HL-60 (cell line): ENCODE data around the gene CPTP.

Source experiments
- POLR2AphosphoS5 ChIP-seq: IDR thresholded peaks from 2 replicates; pipeline ENCODE4 v1.6.1; 2012; ENCODE audit warnings: low read depth
- SPI1 ChIP-seq: IDR thresholded peaks from 2 replicates; pipeline ENCODE4 v1.6.1; 2012; ENCODE audit warnings: low read depth, mild to moderate bottlenecking, borderline replicate concordance
- TF ChIP-seq, protein P1 (sequence below): IDR thresholded peaks from one replicate; pipeline ENCODE4 v1.5.1; 2011; ENCODE audit warnings: low read length, control low read depth, inconsistent platforms; ENCODE audit not compliant: insufficient read depth
- TF ChIP-seq, protein P2 (sequence below): IDR thresholded peaks from 2 replicates; pipeline ENCODE4 v1.6.1; 2012; ENCODE audit warnings: low read depth; ENCODE audit not compliant: insufficient replicate concordance

DNA sequence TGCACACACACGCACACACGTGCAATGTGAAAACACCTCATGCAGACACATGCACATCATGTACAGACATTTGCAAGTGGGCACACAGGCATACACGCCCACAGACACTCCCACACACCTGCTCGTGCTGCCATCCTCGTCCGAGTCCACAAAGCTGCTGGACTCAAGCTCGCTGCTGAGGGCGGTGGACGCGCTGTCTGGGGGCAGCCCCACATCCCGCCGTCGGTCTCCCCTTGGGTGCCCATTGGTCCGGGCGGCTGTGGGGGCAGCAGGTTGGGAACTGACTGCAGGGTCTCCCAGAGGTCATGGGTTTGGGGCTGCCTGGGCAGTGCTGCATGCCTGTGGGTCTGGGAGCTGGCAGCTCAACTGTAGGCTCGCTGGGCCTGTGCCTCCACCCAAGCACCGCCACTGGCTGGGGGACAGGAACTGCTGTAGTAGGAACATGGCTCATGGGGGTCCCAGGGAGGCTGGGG lies 17.0 kb downstream of the CPTP start:
- TF ChIP-seq, protein P1, sequence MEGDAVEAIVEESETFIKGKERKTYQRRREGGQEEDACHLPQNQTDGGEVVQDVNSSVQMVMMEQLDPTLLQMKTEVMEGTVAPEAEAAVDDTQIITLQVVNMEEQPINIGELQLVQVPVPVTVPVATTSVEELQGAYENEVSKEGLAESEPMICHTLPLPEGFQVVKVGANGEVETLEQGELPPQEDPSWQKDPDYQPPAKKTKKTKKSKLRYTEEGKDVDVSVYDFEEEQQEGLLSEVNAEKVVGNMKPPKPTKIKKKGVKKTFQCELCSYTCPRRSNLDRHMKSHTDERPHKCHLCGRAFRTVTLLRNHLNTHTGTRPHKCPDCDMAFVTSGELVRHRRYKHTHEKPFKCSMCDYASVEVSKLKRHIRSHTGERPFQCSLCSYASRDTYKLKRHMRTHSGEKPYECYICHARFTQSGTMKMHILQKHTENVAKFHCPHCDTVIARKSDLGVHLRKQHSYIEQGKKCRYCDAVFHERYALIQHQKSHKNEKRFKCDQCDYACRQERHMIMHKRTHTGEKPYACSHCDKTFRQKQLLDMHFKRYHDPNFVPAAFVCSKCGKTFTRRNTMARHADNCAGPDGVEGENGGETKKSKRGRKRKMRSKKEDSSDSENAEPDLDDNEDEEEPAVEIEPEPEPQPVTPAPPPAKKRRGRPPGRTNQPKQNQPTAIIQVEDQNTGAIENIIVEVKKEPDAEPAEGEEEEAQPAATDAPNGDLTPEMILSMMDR, result no peak
- TF ChIP-seq POLR2AphosphoS5, result no peak
- TF ChIP-seq, protein P2, sequence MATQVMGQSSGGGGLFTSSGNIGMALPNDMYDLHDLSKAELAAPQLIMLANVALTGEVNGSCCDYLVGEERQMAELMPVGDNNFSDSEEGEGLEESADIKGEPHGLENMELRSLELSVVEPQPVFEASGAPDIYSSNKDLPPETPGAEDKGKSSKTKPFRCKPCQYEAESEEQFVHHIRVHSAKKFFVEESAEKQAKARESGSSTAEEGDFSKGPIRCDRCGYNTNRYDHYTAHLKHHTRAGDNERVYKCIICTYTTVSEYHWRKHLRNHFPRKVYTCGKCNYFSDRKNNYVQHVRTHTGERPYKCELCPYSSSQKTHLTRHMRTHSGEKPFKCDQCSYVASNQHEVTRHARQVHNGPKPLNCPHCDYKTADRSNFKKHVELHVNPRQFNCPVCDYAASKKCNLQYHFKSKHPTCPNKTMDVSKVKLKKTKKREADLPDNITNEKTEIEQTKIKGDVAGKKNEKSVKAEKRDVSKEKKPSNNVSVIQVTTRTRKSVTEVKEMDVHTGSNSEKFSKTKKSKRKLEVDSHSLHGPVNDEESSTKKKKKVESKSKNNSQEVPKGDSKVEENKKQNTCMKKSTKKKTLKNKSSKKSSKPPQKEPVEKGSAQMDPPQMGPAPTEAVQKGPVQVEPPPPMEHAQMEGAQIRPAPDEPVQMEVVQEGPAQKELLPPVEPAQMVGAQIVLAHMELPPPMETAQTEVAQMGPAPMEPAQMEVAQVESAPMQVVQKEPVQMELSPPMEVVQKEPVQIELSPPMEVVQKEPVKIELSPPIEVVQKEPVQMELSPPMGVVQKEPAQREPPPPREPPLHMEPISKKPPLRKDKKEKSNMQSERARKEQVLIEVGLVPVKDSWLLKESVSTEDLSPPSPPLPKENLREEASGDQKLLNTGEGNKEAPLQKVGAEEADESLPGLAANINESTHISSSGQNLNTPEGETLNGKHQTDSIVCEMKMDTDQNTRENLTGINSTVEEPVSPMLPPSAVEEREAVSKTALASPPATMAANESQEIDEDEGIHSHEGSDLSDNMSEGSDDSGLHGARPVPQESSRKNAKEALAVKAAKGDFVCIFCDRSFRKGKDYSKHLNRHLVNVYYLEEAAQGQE, result no peak
- TF ChIP-seq SPI1, result no peak
